Vagina (tissue), 2 donors: Measurements from ENCODE around the gene PPP2R2C.

Experiments
- CTCF ChIP-seq, 3 experiments: fragments of 450-650 bp in 2 of 3; fragments of 200-600 bp in 1 of 3; sonication (generic) in 1 of 3; IDR thresholded peaks; one replicate each; pipeline ENCODE4 v1.5.1; 2017 to 2019; ENCODE audit warnings: antibody characterized with exemption in 3 of 3, mild to moderate bottlenecking in 2 of 3, moderate library complexity in 2 of 3
- POLR2A ChIP-seq, 2 donors: fragments of 450-650 bp; IDR thresholded peaks; one replicate each; pipeline ENCODE4 v1.6.1; 2017; ENCODE audit warnings: antibody characterized with exemption in 2 of 2, mild to moderate bottlenecking in 2 of 2, moderate library complexity in 2 of 2
- POLR2AphosphoS5 ChIP-seq, 2 donors: sonication (generic); formaldehyde crosslinking; IDR thresholded peaks; one replicate each; pipeline ENCODE4 v1.9.0; 2017; ENCODE audit warnings: antibody characterized with exemption in 2 of 2, mild to moderate bottlenecking in 2 of 2, low read depth in 1 of 2; ENCODE audit not compliant: insufficient read depth in 1 of 2

- no peak for TF ChIP-seq CTCF (IDR thresholded peaks at IDR 0.05)
- TF ChIP-seq POLR2AphosphoS5 (IDR thresholded peaks at IDR 0.05; ENCODE audit: insufficient read depth in 1 of 2, low read depth in 1 of 2) = no peak
- TF ChIP-seq POLR2A (IDR thresholded peaks at IDR 0.05) = no peak
Observed at GRCh38 chr4:6368096-6368495, 104.3 kb downstream of the PPP2R2C start.
